ENCODE results near the gene TMPRSS13.

DNA sequence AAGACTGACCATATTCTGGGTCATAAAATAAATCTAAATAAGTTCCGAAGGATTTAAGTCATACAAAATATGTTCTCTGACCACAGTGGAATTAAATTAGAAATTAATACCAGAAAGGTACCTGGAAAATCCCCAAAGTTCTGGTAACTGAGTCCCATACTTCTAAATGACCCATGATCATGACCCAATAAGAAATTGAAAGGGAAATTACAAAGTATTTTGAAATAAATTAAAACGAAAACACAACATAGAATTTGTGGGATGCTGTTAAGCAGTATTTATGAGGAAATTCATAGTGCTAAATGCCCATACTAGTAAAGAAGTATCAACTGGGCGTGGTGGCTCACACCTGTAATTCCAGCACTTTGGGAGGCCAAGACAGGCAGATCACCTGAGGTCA lies 33.6 kb upstream of the TMPRSS13 start:
- TF ChIP-seq BHLHE40 (IDR thresholded peaks at IDR 0.05; ENCODE audit: low read length) = no peak
- no peak for TF ChIP-seq MXD4 (CRISPR knock-in tag; IDR thresholded peaks at IDR 0.05)
- TF ChIP-seq, protein P1, sequence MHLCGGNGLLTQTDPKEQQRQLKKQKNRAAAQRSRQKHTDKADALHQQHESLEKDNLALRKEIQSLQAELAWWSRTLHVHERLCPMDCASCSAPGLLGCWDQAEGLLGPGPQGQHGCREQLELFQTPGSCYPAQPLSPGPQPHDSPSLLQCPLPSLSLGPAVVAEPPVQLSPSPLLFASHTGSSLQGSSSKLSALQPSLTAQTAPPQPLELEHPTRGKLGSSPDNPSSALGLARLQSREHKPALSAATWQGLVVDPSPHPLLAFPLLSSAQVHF (CRISPR knock-in tag; IDR thresholded peaks at IDR 0.05) = no peak
- TF ChIP-seq NFYB (CRISPR knock-in tag; IDR thresholded peaks at IDR 0.05) = no peak
- TF ChIP-seq, protein P2, sequence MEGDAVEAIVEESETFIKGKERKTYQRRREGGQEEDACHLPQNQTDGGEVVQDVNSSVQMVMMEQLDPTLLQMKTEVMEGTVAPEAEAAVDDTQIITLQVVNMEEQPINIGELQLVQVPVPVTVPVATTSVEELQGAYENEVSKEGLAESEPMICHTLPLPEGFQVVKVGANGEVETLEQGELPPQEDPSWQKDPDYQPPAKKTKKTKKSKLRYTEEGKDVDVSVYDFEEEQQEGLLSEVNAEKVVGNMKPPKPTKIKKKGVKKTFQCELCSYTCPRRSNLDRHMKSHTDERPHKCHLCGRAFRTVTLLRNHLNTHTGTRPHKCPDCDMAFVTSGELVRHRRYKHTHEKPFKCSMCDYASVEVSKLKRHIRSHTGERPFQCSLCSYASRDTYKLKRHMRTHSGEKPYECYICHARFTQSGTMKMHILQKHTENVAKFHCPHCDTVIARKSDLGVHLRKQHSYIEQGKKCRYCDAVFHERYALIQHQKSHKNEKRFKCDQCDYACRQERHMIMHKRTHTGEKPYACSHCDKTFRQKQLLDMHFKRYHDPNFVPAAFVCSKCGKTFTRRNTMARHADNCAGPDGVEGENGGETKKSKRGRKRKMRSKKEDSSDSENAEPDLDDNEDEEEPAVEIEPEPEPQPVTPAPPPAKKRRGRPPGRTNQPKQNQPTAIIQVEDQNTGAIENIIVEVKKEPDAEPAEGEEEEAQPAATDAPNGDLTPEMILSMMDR (CRISPR knock-in tag; IDR thresholded peaks at IDR 0.05) = no peak
- TF ChIP-seq, protein P3, sequence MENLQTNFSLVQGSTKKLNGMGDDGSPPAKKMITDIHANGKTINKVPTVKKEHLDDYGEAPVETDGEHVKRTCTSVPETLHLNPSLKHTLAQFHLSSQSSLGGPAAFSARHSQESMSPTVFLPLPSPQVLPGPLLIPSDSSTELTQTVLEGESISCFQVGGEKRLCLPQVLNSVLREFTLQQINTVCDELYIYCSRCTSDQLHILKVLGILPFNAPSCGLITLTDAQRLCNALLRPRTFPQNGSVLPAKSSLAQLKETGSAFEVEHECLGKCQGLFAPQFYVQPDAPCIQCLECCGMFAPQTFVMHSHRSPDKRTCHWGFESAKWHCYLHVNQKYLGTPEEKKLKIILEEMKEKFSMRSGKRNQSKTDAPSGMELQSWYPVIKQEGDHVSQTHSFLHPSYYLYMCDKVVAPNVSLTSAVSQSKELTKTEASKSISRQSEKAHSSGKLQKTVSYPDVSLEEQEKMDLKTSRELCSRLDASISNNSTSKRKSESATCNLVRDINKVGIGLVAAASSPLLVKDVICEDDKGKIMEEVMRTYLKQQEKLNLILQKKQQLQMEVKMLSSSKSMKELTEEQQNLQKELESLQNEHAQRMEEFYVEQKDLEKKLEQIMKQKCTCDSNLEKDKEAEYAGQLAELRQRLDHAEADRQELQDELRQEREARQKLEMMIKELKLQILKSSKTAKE (CRISPR knock-in tag; IDR thresholded peaks at IDR 0.05; ENCODE audit: borderline replicate concordance) = no peak

All from HepG2 (cell line).